Left colon (tissue), 2 donors: ENCODE results near the gene PIM3. TPM values are rescaled to one million over a fixed set of nuclear protein-coding genes. Genes with fewer than 3 reads are reported as not detected.

Experiments used
- ATAC-seq: fragments of 200-7000 bp; cut with Tn5 transposase; one replicate; pipeline ENCODE4 v1.9.1; 2020; ENCODE audit warnings: mild to moderate bottlenecking, moderate library complexity
- DNase-seq, 2 donors: peaks; one replicate each; pipeline ENCODE4 v3.0.0-alpha.2; 2020
- intact Hi-C, 2 donors: fragments of 100-400 bp; cut with DNase I in 1 of 2; cut with micrococcal nuclease in 1 of 2; formaldehyde crosslinking; loops; one replicate each; pipeline versions ENCODE4 v1.11.2 to v1.14.0; 2022; cut with DNase I, micrococcal nuclease
- long read RNA-seq: library from polyadenylated mRNA; unstranded; transcript quantifications from one replicate; pipeline ENCODE4 v2.0.0, GENCODE V29; 2021
- total RNA-seq, 2 donors: library from RNA; stranded (reverse); fragmentation: NEBNext Ultra II Directional; extraction: Animal tissue kit (Norgen Biotek cat#: 25700); gene quantifications; one replicate each; pipeline ENCODE4 v1.2.1, GENCODE V29; 2021
- donor health status: DM: no; HTN: no; CAD: no.
- donor health status: DM: yes; HTN: yes; CAD: no.

The PIM3 gene
- total RNA-seq = 100 to 1,000 TPM in 1 of 2 donors, 10 to 100 TPM in 1; 45.6 to 201 TPM
- long read RNA-seq, transcript PIM3-201 (6 exons, 2,369 nt) = major isoform, 843 of 1,036 reads
- long read RNA-seq, partial matches to known transcripts = 144 of 1,036 reads
- long read RNA-seq, other reads (novel, unspliced or antisense) = 49 of 1,036 reads

DNA sequence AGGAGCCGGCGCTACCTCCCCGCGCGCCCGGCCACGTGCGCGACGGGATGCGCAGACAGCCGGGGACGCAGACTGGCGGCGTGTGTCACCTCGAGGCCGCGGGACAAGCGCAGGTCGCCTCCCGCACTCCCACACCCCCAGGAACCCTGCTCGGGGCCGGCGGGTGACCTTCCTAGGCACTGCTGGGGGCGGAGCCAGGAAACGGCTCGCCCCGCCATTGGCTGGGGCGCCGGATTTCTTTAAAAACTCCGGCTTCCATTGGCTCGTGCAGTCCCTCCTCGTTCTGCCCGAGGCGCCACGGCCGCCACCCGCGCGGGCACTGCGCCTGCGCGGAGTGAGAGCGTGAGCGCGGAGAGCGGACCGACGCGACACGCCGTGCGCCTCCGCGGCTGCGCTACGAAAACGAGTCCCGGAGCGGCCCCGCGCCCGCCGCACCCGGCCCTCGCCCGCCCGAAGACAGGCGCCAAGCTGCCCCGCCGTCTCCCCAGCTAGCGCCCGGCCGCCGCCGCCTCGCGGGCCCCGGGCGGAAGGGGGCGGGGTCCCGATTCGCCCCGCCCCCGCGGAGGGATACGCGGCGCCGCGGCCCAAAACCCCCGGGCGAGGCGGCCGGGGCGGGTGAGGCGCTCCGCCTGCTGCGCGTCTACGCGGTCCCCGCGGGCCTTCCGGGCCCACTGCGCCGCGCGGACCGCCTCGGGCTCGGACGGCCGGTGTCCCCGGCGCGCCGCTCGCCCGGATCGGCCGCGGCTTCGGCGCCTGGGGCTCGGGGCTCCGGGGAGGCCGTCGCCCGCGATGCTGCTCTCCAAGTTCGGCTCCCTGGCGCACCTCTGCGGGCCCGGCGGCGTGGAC lies at the start of gene PIM3:
TSS of gene PIM3 (plus strand) at position 614 of the 846 bp plus-strand sequence. CDS start at position 790, 176 bp downstream.
- peak; percentile 94 to 96 for DNase-seq
- ATAC-seq = peak; percentile 72
- intact Hi-C loops = no loop called here

DNA sequence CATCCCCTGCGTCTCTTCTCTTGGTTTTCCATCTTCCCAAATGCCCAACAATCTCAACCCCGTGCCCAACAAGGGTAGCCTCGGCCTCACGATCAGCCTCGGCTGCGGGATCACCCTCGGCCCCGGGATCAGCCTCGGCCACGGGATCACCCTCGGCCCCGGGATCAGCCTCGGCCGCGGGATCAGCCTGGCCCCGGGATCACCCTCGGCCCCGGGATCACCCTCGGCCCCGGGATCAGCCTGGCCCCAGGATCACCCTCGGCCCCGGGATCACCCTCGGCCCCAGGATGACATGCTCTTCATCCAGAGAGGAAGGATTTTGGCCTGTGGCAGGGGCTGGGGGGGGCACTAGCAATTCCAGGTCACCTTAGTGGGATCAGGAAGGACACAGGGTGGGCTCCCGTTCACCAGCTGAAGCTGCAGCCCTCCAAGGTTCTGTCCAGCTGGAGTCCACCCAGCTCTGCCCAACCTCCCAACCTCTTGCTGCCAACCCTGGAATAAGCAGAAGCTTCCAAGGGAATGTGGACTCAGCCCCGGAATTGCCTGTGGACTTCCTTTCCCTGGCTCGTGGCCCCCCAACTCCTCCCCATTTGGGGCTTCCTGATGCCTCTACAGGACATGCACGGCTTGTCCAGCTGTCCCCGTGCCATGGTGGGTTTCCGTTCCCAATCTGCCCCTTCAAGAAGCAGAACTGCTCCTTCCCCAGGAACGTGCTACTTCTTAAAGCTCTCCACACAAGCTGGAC lies 48.5 kb upstream of the PIM3 start:
- intact Hi-C loops = loop anchor here in 1 of 2 donors (10.0 kb wide), 1 partner anchor 57 kb away; the partner anchor contains the start of gene ZBED4
- DNase-seq (no peak), ATAC-seq (no peak)

GRCh38 chr22:49913026-49913425 lies 47.5 kb upstream of the PIM3 start:
- intact Hi-C loops = loop anchor here in 1 of 2 donors (10.0 kb wide), 1 partner anchor 58 kb away; the partner anchor contains the start of gene ZBED4
- no peak for ATAC-seq
- DNase-seq = no peak

DNA sequence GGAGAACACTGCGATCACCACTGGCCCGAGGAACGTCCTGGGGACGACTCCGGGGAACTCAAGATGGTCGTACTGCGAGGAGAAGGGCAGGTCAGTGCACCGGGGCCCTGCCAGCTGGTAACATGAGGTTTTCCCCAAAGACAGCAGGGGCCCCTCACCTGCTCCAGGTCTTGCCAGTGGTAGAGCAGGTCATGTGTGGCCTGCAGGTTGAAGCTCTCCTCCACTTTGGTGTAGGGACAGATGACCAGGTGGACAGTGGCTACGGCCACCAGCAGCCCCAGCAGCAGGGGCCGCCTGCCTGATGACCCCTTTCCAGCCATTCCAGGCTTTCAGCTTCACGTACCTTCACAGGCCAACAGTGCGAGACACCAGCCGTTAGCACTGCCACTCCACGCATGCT lies 47.1 kb upstream of the PIM3 start:
- intact Hi-C loops = loop anchor here in 1 of 2 donors (10.0 kb wide), 1 partner anchor 59 kb away; the partner anchor contains the start of gene ZBED4
- ATAC-seq = no peak
- no peak for DNase-seq

DNA sequence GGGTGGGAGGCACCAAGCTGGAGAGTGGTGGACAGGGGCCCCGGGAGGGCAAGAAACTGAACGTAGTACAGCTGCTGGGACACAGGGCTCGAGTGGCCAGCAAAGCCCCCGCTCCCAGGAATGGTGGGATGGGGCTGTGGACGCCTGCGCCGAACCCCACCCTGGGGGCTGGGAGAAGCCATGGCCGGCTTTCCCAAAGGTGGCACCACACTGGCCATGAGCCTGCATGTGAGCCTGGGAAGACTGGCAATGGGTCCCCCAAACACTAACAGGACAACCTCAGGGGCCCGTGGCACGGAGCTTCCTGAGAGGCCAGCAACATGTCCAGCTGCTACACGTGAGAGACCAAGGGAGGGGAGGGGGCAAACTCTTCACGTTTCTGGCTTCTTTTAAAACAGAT lies 46.3 kb upstream of the PIM3 start:
- DNase-seq (no peak), ATAC-seq (no peak)
- intact Hi-C loops = loop anchor here in 1 of 2 donors (10.0 kb wide), 1 partner anchor 59 kb away; the partner anchor contains the start of gene ZBED4

DNA sequence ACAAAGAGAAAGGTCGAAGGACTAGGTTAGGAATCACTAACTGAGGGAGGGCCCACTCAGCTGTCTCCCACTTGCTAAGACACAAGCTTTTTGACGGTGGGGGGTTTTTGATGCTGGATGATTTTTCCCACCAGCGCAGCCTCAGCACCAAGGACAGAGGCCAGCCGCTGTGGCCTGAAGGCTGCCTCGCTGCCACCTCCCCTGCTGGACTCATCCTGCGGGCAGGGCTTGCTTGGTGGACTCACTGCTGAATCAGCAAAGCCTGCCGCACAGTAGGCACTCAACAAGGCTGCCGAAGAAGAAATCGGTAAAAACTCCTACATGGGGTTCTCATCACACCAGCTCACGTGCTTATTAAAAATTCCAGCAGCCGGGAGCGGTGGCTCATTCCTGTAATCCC lies 45.0 kb upstream of the PIM3 start:
- no peak for ATAC-seq
- DNase-seq = no peak
- intact Hi-C loops = loop anchor here in 1 of 2 donors (10.0 kb wide), 1 partner anchor 61 kb away; the partner anchor contains the start of gene ZBED4

GRCh38 chr22:49916831-49917230 lies 43.7 kb upstream of the PIM3 start:
- intact Hi-C loops = loop anchor here in 1 of 2 donors (10.0 kb wide), 1 partner anchor 62 kb away; the partner anchor contains the start of gene ZBED4
- ATAC-seq = no peak

GRCh38 chr22:49917974-49918910 lies 42.3 kb upstream of the PIM3 start, which contains the start of the genes ALG12 and CRELD2:
TSS of gene ALG12 (minus strand) at chr22:49918438. CDS start at chr22:49913765, 4,673 bp downstream.
TSS of gene CRELD2 (plus strand) at chr22:49918634. CDS start at chr22:49918770, 136 bp downstream.
- DNase-seq (peak; percentile 97), ATAC-seq (peak; percentile 92)
- intact Hi-C loops = loop anchor here in 1 of 2 donors (10.0 kb wide), 1 partner anchor 63 kb away; the partner anchor contains the start of gene ZBED4

More at GRCh38 chr22:49916831-49917230, 43.7 kb upstream of the PIM3 start:
- no peak for DNase-seq

DNA sequence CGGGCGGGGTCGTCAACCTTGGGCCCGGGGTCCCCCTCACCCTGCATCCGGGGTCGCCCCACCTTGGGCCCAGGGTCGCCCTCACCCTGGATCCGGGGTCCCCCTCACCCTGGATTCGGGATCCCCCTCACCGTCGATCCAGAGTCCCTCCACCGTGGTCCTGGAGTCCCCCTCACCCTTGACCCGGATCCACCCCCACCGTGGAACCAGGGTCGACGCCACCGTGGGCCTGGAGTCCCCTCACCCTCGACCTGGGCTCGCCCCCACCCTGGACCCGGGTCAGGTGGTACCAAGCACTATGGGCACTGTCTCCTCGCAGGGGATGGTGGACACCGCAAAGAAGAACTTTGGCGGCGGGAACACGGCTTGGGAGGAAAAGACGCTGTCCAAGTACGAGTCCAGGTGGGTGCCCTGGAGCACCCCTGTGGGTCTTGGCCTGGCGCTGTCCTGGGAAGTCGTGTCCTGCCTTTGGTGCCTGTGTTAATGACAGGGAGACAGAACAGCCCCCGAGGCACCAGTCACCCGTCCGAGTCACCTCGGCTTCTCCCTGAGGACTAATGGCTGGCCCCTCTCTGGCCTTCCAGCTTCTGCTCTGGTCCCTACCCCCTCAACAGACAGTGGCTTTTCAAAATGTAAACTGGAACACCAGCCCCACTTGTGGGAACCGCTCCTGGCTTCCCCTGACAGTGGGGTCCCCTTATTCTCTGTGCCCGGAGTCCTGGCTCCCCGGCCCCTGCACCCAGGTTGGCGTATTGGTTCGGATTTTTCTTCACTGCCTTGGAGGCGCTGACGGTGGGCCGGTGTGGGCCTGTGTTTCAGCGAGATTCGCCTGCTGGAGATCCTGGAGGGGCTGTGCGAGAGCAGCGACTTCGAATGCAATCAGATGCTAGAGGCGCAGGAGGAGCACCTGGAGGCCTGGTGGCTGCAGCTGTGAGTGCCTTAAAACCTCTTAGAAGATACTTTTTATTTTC lies 41.4 kb upstream of the PIM3 start:
- intact Hi-C loops = loop anchor here in 1 of 2 donors (10.0 kb wide), 1 partner anchor 64 kb away; the partner anchor contains the start of gene ZBED4
- ATAC-seq = no peak

DNA sequence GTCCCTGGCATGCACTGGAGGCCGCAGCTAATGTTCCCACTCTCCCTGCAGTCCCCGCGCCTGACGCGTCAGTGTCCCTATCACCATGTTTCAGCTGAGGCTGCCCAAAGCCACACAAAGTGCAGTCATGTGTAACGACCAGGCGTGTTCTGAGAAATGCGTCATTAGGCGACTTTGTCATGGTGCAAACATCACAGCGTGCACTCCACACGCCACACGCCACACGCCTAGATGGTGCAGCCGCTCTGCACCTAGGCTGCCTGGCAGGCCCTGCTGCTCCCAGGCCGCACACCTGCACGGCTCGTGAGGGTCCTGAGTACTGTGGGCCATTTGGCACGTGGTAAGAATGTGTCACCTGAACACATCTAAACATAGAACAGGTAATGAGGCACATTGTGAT lies 39.7 kb upstream of the PIM3 start:
- intact Hi-C loops = loop anchor here (10.0 kb wide), 2 partner anchors 64 to 114 kb away; no protein-coding TSS in a partner anchor
- ATAC-seq = no peak

More for the DNA sequence above, 41.4 kb upstream of the PIM3 start:
- peak in 1 of 2 donors; percentile 35 for DNase-seq

GRCh38 chr22:49921508-49922278 lies 38.9 kb upstream of the PIM3 start:
- intact Hi-C loops = loop anchor here (10.0 kb wide), 2 partner anchors 63 to 113 kb away; no protein-coding TSS in a partner anchor
- ATAC-seq (no peak), DNase-seq (no peak)

More for the DNA sequence above, 39.7 kb upstream of the PIM3 start:
- DNase-seq = no peak

DNA sequence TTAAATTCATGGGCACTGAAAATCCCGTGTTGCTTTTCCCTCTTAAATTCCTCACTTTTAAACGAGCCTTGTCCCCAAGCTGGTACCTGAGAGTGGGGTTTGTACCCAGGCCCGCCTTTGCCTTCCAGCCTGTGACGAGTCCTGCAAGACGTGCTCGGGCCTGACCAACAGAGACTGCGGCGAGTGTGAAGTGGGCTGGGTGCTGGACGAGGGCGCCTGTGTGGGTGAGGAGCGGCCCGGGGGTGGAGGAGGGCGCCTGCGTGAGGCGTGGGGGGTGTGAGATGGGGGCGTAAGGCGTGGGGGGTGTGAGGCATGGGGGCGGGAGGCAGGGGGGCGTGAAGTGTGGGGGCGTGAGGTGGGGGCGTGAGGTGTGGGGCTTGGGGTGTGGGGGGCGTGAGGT lies 38.1 kb upstream of the PIM3 start:
- intact Hi-C loops = loop anchor here (10.0 kb wide), 2 partner anchors 62 to 112 kb away; no protein-coding TSS in a partner anchor
- DNase-seq = no peak
- no peak for ATAC-seq

DNA sequence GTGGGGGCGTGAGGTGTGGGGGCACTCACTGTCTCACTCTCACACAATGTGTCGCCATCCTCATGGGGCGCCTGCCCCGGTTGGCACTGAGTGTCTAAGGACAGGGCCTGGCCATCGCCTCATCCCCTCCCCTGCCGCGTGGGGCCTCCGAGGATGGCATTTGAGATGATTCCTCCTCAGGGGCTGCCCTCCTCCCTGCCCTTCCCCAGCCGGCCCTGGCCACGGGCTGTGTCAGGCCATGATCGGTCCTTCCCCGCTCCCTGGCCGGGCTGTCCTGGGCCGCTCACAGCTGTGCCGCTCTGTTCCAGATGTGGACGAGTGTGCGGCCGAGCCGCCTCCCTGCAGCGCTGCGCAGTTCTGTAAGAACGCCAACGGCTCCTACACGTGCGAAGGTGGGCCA lies 37.6 kb upstream of the PIM3 start:
- intact Hi-C loops = loop anchor here (10.0 kb wide), 2 partner anchors 62 to 112 kb away; no protein-coding TSS in a partner anchor
- DNase-seq (no peak), ATAC-seq (no peak)

DNA sequence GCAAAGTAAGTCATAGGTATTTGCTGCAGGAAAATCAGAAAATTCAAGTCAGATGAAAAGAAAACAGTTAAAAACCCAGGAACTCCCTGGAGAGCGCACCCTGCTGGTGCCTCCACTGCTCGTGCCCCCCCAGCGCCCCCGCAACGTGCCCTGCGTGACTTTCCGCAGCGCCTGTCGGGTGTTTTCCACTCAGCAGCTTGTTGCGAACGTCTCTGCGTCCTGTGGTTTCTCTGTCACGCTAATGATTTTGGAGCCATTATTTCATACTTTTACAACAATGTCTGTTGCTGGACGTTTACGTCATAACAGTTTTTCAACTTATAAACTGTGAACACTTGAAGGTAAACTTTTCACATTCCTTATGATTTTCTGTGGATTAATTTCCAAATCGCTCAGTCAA lies 37.1 kb upstream of the PIM3 start:
- DNase-seq = no peak

GRCh38 chr22:49924113-49924833 lies 36.3 kb upstream of the PIM3 start:
- ATAC-seq = no peak
- DNase-seq = no peak
- intact Hi-C loops = loop anchor here (10.0 kb wide), 2 partner anchors 61 to 111 kb away; no protein-coding TSS in a partner anchor

More for the DNA sequence above, 37.1 kb upstream of the PIM3 start:
- intact Hi-C loops = loop anchor here (10.0 kb wide), 2 partner anchors 61 to 111 kb away; no protein-coding TSS in a partner anchor
- no peak for ATAC-seq
